Measurements from ENCODE around the gene SDHA.
"Not testable (repeated sequence)": the region's sequence is repeated elsewhere in the genome, so short reads cannot be mapped to it uniquely, and the experiment has no call there.

SDHA gene

GRCh38 chr5:194603-195209, 23.4 kb upstream of the SDHA start:
- no peak for DNase-seq (ENCODE audit: low spot score)
- no peak for TF ChIP-seq CTCF (IDR thresholded peaks at IDR 0.05; ENCODE audit: extremely low read depth, missing control alignments)

- no peak for TF ChIP-seq CTCF (IDR thresholded peaks at IDR 0.05; ENCODE audit: extremely low read depth, missing control alignments)
- DNase-seq (ENCODE audit: low spot score) = no peak
Observed at GRCh38 chr5:195401-196160, 22.5 kb upstream of the SDHA start.

GRCh38 chr5:196350-196749, 21.8 kb upstream of the SDHA start:
- no peak for DNase-seq (ENCODE audit: low spot score)
- TF ChIP-seq CTCF (IDR thresholded peaks at IDR 0.05; ENCODE audit: extremely low read depth, missing control alignments) = no peak

- not testable (repeated sequence) for DNase-seq (ENCODE audit: low spot score)
Observed at GRCh38 chr5:197031-197430, 21.1 kb upstream of the SDHA start.

GRCh38 chr5:197892-198489, 20.1 kb upstream of the SDHA start:
- no peak for TF ChIP-seq CTCF (IDR thresholded peaks at IDR 0.05; ENCODE audit: extremely low read depth, missing control alignments)
- no peak for DNase-seq (ENCODE audit: low spot score)

GRCh38 chr5:198516-199196, 19.5 kb upstream of the SDHA start:
- no peak for TF ChIP-seq CTCF (IDR thresholded peaks at IDR 0.05; ENCODE audit: extremely low read depth, missing control alignments)
- no peak for DNase-seq (ENCODE audit: low spot score)

GRCh38 chr5:199197-199949, 18.7 kb upstream of the SDHA start:
- TF ChIP-seq CTCF (IDR thresholded peaks at IDR 0.05; ENCODE audit: extremely low read depth, missing control alignments) = no peak
- no peak for DNase-seq (ENCODE audit: low spot score)

Measured in GM20000 (cell line).